ENCODE measurements around the gene TRERF1.

GRCh38 chr6:42334870-42335269, 116.9 kb downstream of the TRERF1 start:
- no peak for TF ChIP-seq CTCF (IDR thresholded peaks at IDR 0.05)
- no peak for TF ChIP-seq POLR2A (IDR thresholded peaks at IDR 0.05)
- TF ChIP-seq POLR2AphosphoS5 (IDR thresholded peaks at IDR 0.05), result no peak

Measured in prostate gland (tissue), 2 donors.